Endothelial cell of umbilical vein (primary cell): Measurements from ENCODE around the gene CCDC182.

Experiments used
- EZH2 ChIP-seq: IDR thresholded peaks from 2 replicates; pipeline ENCODE4 v1.6.1; 2012; ENCODE audit warnings: borderline replicate concordance, low read depth, mild to moderate bottlenecking, moderate library complexity, low read length, inconsistent platforms; ENCODE audit not compliant: severe bottlenecking
- GATA2 ChIP-seq: IDR thresholded peaks from 2 replicates; pipeline ENCODE4 v1.7.0; 2011; ENCODE audit warnings: low read depth, mild to moderate bottlenecking, moderate library complexity, mixed read lengths, low read length; ENCODE audit not compliant: insufficient read length, insufficient read depth
- JUN ChIP-seq: IDR thresholded peaks from 2 replicates; pipeline ENCODE4 v1.6.1; 2011; ENCODE audit warnings: borderline replicate concordance, low read depth; ENCODE audit not compliant: insufficient read length, insufficient read depth
- POLR2A ChIP-seq: IDR thresholded peaks from 2 replicates; pipeline ENCODE4 v1.6.1; 2012; ENCODE audit warnings: low read depth, mild to moderate bottlenecking, control low read depth, low read length
- TF ChIP-seq, protein P1 (sequence below), 2 donors: IDR thresholded peaks; 1 replicate in 1 of 2; 2 replicates in 1 of 2; pipeline ENCODE4 v1.5.1; 2011; ENCODE audit warnings: low read length in 2 of 2, mild to moderate bottlenecking in 2 of 2, moderate library complexity in 2 of 2, control low read depth in 1 of 2, inconsistent platforms in 1 of 2, low read depth in 1 of 2; ENCODE audit not compliant: insufficient read depth in 1 of 2; ENCODE audit errors: extremely low read depth in 1 of 2
- TF ChIP-seq, protein P2 (sequence below): IDR thresholded peaks from 2 replicates; pipeline ENCODE4 v1.6.1; 2011; ENCODE audit not compliant: insufficient read depth, insufficient read length

DNA sequence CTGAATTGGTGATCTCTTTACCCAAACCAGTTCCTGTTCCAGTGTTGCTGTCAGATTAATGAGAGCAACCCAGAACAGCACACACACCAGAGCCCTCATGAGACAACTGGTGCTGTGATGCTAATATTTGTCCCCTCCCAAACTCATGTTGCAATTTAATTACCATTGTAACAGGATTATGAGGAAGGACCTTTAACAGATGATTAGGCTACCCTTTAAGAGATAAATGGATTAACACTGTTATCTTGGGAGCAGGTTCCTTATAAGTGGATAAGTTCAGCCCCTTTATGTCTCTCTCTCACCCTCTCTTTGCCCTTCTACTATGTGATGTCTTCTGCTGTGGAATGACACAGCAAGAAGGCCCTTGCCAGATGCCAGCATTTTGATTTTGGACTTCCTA lies 1.1 kb upstream of the CCDC182 start:
- TF ChIP-seq, protein P1, sequence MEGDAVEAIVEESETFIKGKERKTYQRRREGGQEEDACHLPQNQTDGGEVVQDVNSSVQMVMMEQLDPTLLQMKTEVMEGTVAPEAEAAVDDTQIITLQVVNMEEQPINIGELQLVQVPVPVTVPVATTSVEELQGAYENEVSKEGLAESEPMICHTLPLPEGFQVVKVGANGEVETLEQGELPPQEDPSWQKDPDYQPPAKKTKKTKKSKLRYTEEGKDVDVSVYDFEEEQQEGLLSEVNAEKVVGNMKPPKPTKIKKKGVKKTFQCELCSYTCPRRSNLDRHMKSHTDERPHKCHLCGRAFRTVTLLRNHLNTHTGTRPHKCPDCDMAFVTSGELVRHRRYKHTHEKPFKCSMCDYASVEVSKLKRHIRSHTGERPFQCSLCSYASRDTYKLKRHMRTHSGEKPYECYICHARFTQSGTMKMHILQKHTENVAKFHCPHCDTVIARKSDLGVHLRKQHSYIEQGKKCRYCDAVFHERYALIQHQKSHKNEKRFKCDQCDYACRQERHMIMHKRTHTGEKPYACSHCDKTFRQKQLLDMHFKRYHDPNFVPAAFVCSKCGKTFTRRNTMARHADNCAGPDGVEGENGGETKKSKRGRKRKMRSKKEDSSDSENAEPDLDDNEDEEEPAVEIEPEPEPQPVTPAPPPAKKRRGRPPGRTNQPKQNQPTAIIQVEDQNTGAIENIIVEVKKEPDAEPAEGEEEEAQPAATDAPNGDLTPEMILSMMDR (IDR thresholded peaks at IDR 0.05; ENCODE audit: extremely low read depth in 1 of 2, insufficient read depth in 1 of 2, low read depth in 1 of 2, low read length in 2 of 2), result no peak
- TF ChIP-seq, protein P2, sequence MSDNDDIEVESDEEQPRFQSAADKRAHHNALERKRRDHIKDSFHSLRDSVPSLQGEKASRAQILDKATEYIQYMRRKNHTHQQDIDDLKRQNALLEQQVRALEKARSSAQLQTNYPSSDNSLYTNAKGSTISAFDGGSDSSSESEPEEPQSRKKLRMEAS, result no peak
- TF ChIP-seq EZH2 (no peak), POLR2A (no peak), GATA2 (no peak), JUN (no peak)
